OCI-LY1 (cell line): ENCODE results near the gene PRKCZ.

Experiments
- CTCF ChIP-seq: fragments of 200-600 bp; sonication (generic), shearing (Covaris generic); IDR thresholded peaks from 2 replicates; pipeline ENCODE4 v1.5.1; 2017; ENCODE audit warnings: mild to moderate bottlenecking, antibody characterized with exemption, low read length, moderate library complexity, mixed read lengths
- EZH2 ChIP-seq: fragments of 200-600 bp; sonication (generic), shearing (Covaris generic); IDR thresholded peaks from 2 replicates; pipeline ENCODE4 v1.8.0; 2017; ENCODE audit warnings: borderline replicate concordance, mixed run types, mild to moderate bottlenecking, antibody characterized with exemption, low read length, moderate library complexity, mixed read lengths

- TF ChIP-seq CTCF = no peak
- no peak for TF ChIP-seq EZH2
Measured at GRCh38 chr1:2079396-2080085, 29.3 kb downstream of the PRKCZ start.
